Measurements from ENCODE around the gene GDAP1L1. TPM values are rescaled to one million over a fixed set of nuclear protein-coding genes. Genes with fewer than 3 reads are reported as not detected.
A peak's percentile ranks its signal among the peaks of the same experiment; 100 is the strongest.

Gene GDAP1L1
- total and polyA plus RNA-seq, 8 donors: 0.12 to 3.6 (median 0.40) TPM; not detected in 2

GRCh38 chr20:44208165-44208564 lies 38.9 kb upstream of the GDAP1L1 start:
- ATAC-seq (no peak), DNase-seq (no peak), FAIRE-seq (no peak)
- TF ChIP-seq, protein P1, sequence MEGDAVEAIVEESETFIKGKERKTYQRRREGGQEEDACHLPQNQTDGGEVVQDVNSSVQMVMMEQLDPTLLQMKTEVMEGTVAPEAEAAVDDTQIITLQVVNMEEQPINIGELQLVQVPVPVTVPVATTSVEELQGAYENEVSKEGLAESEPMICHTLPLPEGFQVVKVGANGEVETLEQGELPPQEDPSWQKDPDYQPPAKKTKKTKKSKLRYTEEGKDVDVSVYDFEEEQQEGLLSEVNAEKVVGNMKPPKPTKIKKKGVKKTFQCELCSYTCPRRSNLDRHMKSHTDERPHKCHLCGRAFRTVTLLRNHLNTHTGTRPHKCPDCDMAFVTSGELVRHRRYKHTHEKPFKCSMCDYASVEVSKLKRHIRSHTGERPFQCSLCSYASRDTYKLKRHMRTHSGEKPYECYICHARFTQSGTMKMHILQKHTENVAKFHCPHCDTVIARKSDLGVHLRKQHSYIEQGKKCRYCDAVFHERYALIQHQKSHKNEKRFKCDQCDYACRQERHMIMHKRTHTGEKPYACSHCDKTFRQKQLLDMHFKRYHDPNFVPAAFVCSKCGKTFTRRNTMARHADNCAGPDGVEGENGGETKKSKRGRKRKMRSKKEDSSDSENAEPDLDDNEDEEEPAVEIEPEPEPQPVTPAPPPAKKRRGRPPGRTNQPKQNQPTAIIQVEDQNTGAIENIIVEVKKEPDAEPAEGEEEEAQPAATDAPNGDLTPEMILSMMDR (IDR thresholded peaks at IDR 0.05): no peak
- 32 to 33% methylated on average over 7 of the region's 7 CpGs for WGBS, 2 donors
- no peaks in the 10 kb centered on the region for H3K9me3 ChIP-seq
- intact Hi-C loops (cut with DNase I): no loop called here
- H3K4me1 ChIP-seq: peaks cover 21 to 49% (median 47%) of the 10 kb centered on the region in 3 donors
- H3K4me3 ChIP-seq: no peak overlapping the region
- H3K27me3 ChIP-seq: no peaks in the 10 kb centered on the region
- H3K36me3 ChIP-seq: no peaks in the 10 kb centered on the region
- no peak overlapping the region for H3K27ac ChIP-seq

GRCh38 chr20:44208770-44209169 lies 38.3 kb upstream of the GDAP1L1 start:
- TF ChIP-seq, protein P1 (IDR thresholded peaks at IDR 0.05): no peak
- Histone ChIP-seq H3K4me3 (peak overlapping the region in 1 of 4 donors; percentile 87), H3K27ac (no peak overlapping the region), H3K36me3 (no peaks in the 10 kb centered on the region), H3K9me3 (no peaks in the 10 kb centered on the region), H3K27me3 (no peaks in the 10 kb centered on the region), H3K4me1 (peaks cover 20 to 46% (median 45%) of the 10 kb centered on the region in 3 donors)
- no peak for FAIRE-seq
- no peak for ATAC-seq
- 20 to 28% methylated on average over 7 of the region's 7 CpGs for whole genome bisulfite sequencing, 2 donors
- no peak for DNase-seq
- intact Hi-C loops (cut with DNase I): no loop called here

- no peak for FAIRE-seq
- Histone ChIP-seq H3K4me1 (peaks cover 17 to 36% (median 34%) of the 10 kb centered on the region in 3 donors), H3K27me3 (no peaks in the 10 kb centered on the region), H3K9me3 (no peaks in the 10 kb centered on the region), H3K36me3 (no peaks in the 10 kb centered on the region), H3K27ac (peak overlapping the region; percentile 81 to 98 (median 92)), H3K4me3 (peak overlapping the region; percentile 49 to 94 (median 87))
- WGBS, 2 donors: 0 to 2% methylated on average over 30 to 31 of the region's 31 CpGs
- intact Hi-C loops (cut with DNase I): loop anchor here in 2 of 3 donors (10.0 kb wide), 3 partner anchors 105 to 405 kb away; partner anchors contain the start of gene FITM2 (in 1 of the 2)
- no peak for DNase-seq
- TF ChIP-seq, protein P1 (IDR thresholded peaks at IDR 0.05): no peak
- ATAC-seq: peak; percentile 2 to 9 (median 5)
These were observed 37.3 kb upstream of the GDAP1L1 start for GRCh38 chr20:44209686-44210405.

DNA sequence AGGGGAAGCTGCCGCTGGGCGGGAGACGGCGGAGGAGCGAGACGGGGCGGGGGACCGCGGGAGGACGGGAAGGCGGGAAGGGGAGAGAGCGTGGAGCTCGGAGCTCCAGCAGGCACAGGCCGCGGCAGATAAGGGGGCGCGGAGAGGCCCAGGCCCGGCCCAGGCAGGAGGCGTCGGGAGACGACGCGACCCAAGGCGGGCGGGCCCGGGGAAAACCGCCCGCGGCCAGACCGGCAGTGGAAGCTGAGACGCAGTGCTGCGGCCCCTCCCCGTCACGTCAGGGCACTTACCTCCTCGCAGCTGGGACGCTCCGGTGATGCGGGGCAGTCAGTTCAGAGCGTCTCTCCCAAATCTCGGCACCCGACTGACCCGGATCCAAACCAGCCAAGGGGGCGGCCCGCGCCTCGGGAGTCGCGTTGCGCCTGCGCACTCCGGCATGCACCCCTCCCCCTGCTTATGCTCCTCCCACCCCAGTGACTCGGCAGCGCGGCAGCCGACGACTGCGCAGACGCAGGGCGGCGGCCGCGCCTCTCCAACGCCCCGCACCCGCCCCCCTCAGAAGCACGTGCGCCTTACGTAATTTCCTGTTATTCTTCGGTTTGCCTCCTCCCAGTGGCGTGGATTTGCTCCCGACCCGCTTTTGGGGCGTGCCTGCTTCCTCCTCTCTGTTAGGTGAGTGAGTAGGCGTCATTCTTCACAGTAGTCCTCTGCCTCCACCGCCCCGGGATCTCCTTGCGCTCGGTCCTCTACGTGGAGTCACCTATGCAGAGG lies 36.5 kb upstream of the GDAP1L1 start, which contains the start of gene OSER1:
Gene OSER1 (minus strand): TSS at position 366 of the 771 bp plus-strand sequence. CDS start 3,814 bp downstream, outside the sequence.
- peak; percentile 37 for FAIRE-seq
- intact Hi-C loops (cut with DNase I): loop anchor here in 2 of 3 donors (10.0 kb wide), 3 partner anchors 104 to 404 kb away; partner anchors contain the start of gene FITM2 (in 1 of the 2)
- H3K36me3 ChIP-seq: no peaks in the 10 kb centered on the region
- 0% methylated on average over 62 to 79 of the region's 79 CpGs for WGBS, 2 donors
- H3K27ac ChIP-seq: peak within 1 kb of the TSS; percentile 81 to 98 (median 92)
- H3K4me3 ChIP-seq: peak within 1 kb of the TSS; percentile 49 to 94 (median 87)
- peaks cover 17 to 32% (median 30%) of the 10 kb centered on the region in 3 donors for H3K4me1 ChIP-seq
- DNase-seq: peak; percentile 96 to 99 (median 98)
- H3K27me3 ChIP-seq: no peaks in the 10 kb centered on the region
- ATAC-seq: peak; percentile 89 to 96 (median 93)
- TF ChIP-seq, protein P1 (IDR thresholded peaks at IDR 0.05): no peak
- H3K9me3 ChIP-seq: no peaks in the 10 kb centered on the region
